ENCODE measurements around the gene NAV1.
"Not testable (repeated sequence)": the region's sequence is repeated elsewhere in the genome, so short reads cannot be mapped to it uniquely, and the experiment has no call there.

Gene NAV1

GRCh38 chr1:201566529-201566823 lies 27.5 kb downstream of the NAV1 start:
- DNase-seq: no peak

- no peak for DNase-seq
These were observed 28.2 kb downstream of the NAV1 start for GRCh38 chr1:201566933-201567801.

- no peak for DNase-seq
These were observed 29.3 kb downstream of the NAV1 start for GRCh38 chr1:201568265-201568664.

- DNase-seq: no peak
These were observed 29.9 kb downstream of the NAV1 start for GRCh38 chr1:201568859-201569294.

- DNase-seq: no peak
These were observed 31.4 kb downstream of the NAV1 start for GRCh38 chr1:201570181-201570885.

- no peak for DNase-seq
These were observed 32.1 kb downstream of the NAV1 start for GRCh38 chr1:201570886-201571624.

GRCh38 chr1:201573030-201573429 lies 34.1 kb downstream of the NAV1 start:
- DNase-seq: no peak

- DNase-seq: no peak
These were observed 35.0 kb downstream of the NAV1 start for GRCh38 chr1:201573923-201574322.

- DNase-seq: no peak
These were observed 37.0 kb downstream of the NAV1 start for GRCh38 chr1:201575912-201576311.

GRCh38 chr1:201576914-201577313 lies 38.0 kb downstream of the NAV1 start:
- no peak for DNase-seq

GRCh38 chr1:201578008-201578888 lies 39.3 kb downstream of the NAV1 start:
- DNase-seq: no peak

- not testable (repeated sequence) for DNase-seq
These were observed 42.4 kb downstream of the NAV1 start for GRCh38 chr1:201581371-201581770.

GRCh38 chr1:201582705-201583442 lies 43.9 kb downstream of the NAV1 start:
- no peak for DNase-seq

- no peak for DNase-seq
These were observed 44.7 kb downstream of the NAV1 start for GRCh38 chr1:201583663-201584062.

- no peak for DNase-seq
These were observed 45.7 kb downstream of the NAV1 start for GRCh38 chr1:201584471-201585092.

GRCh38 chr1:201585093-201585483 lies 46.2 kb downstream of the NAV1 start:
- no peak for DNase-seq

GRCh38 chr1:201585901-201586300 lies 47.0 kb downstream of the NAV1 start:
- DNase-seq: no peak

- no peak for DNase-seq
These were observed 47.9 kb downstream of the NAV1 start for GRCh38 chr1:201586806-201587205.

- DNase-seq: no peak
These were observed 48.8 kb downstream of the NAV1 start for GRCh38 chr1:201587729-201588128.

Data from activated CD4-positive, alpha-beta T cell treated with anti-CD3 and anti-CD28 coated beads, Interleukin-2, amount 50 U/mL, for 1 hour (primary cell).